ENCODE measurements around the gene LRRFIP2. TPM values are rescaled to one million over a fixed set of nuclear protein-coding genes. Genes with fewer than 3 reads are reported as not detected.

The LRRFIP2 gene
- total and polyA plus RNA-seq, 2 of the 8 experiments (the other 6 are each of a cell fraction or from before 2014, with no cell fraction given): 8.8 to 25.6 TPM

DNA sequence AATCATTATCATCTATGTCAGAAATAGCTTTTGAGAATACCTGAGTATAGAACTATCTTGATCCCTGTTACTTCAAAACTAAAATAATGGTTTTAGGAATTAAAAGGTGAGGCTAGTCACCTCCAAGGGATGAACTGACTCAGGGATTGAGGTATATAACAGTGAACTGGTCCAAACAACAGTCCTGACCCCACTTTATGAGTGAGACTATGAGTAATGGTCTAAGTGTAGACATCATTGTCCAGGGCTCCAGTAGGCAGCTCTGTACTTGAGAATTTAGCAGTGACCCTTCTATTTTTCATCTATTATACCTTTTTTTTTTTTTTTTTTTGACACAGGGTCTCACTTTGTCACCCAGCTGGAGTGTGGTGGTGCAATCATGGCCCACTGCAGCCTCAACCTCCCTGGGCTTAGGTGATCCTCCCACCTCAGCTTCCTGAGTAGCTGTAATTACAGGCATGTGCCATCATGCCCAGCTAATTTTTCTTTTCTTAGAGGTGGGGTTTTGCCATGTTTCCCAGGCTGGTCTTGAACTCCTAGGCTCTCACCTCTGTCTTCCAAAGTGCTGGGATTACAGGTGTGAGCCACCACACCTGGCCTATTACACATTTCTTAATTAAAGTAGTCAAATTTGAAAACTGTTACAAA, 144.7 kb downstream of the LRRFIP2 start:
- Histone ChIP-seq H2BK20ac (ENCODE audit: low read length) (no peak overlapping the region), H3K23ac (ENCODE audit: insufficient read length) (no peak overlapping the region), H3K23me2 (ENCODE audit: low read depth, low read length) (no peaks in the 10 kb centered on the region), H2AK5ac (ENCODE audit: low read depth, low read length) (no peak overlapping the region), H3K4me1 (replicated peaks in 1 of 4; ENCODE audit: control insufficient read depth in 3 of 4, insufficient read depth in 4 of 4, low read length in 3 of 4) (no peaks in the 10 kb centered on the region), H3K9me3 (ENCODE audit: insufficient read depth in 2 of 2, low read depth in 1 of 2, low read length in 1 of 2) (no peaks in the 10 kb centered on the region), H4K5ac (ENCODE audit: insufficient read length, low read depth, low read length) (no peak overlapping the region), H3K4me3 (ENCODE audit: extremely low read depth in 1 of 4, insufficient read depth in 2 of 4, low read depth in 3 of 4, low read length in 4 of 4) (no peak overlapping the region), H3K56ac (replicated peaks; ENCODE audit: insufficient read length, low read depth, low read length) (no peak overlapping the region), H3K27me3 (replicated peaks in 1 of 4; ENCODE audit: control insufficient read depth in 3 of 4, extremely low read depth in 1 of 4, insufficient read depth in 3 of 4, low read length in 3 of 4) (no peaks in the 10 kb centered on the region), H2BK15ac (ENCODE audit: low read length) (no peak overlapping the region), H3K14ac (ENCODE audit: insufficient read length) (no peak overlapping the region), H2BK5ac (ENCODE audit: low read depth, low read length) (no peak overlapping the region), H4K91ac (replicated peaks; ENCODE audit: insufficient read length, low read length) (no peak overlapping the region), H3K27ac (ENCODE audit: low read depth, low read length) (no peak overlapping the region), H3K4me2 (ENCODE audit: insufficient read depth in 1 of 2, low read depth in 2 of 2, low read length in 2 of 2) (no peak overlapping the region), H2AFZ (ENCODE audit: low read length) (no peak overlapping the region), H3K9ac (replicated peaks in 1 of 4; ENCODE audit: extremely low read depth in 1 of 4, low read depth in 3 of 4, low read length in 3 of 4) (no peak overlapping the region), H2BK120ac (replicated peaks; ENCODE audit: low read depth, low read length) (no peak overlapping the region), H2BK12ac (ENCODE audit: low read depth, low read length) (no peak overlapping the region), H4K8ac (ENCODE audit: extremely low read depth, insufficient read depth, low read length) (no peak overlapping the region), H3K79me2 (ENCODE audit: control insufficient read depth in 1 of 2, insufficient read depth in 2 of 2, low read length in 2 of 2) (no peaks in the 10 kb centered on the region), H3K4ac (replicated peaks; ENCODE audit: insufficient read length, low read depth, low read length) (no peak overlapping the region), H3K18ac (ENCODE audit: extremely low read depth, low read length) (no peak overlapping the region), H3K36me3 (ENCODE audit: control insufficient read depth in 2 of 4, insufficient read depth in 4 of 4, low read length in 3 of 4) (peaks cover 17 to 68% (median 39%) of the 10 kb centered on the region in 4 experiments; a peak in 7 of 8 replicates), H3K79me1 (ENCODE audit: low read depth, low read length) (peaks cover 6% of the 10 kb centered on the region; the same call in 1 of the 2 replicates), H4K20me1 (replicated peaks in 1 of 2; ENCODE audit: control insufficient read depth in 1 of 2, insufficient read depth in 2 of 2, low read length in 2 of 2) (no peaks in the 10 kb centered on the region)
- no peak for FAIRE-seq
- no peak for DNase-seq (ENCODE audit: low read depth in 1 of 2, low spot score in 2 of 2)
- ChIA-PET CTCF (ENCODE audit: partially characterized antibody) (interaction anchor here (0.6 to 0.9 kb wide), 3 partner anchors 74 to 1175 kb away, joined by 3 read pairs; no protein-coding TSS in a partner anchor), POLR2A (ENCODE audit: partially characterized antibody) (interaction anchor here (0.6 to 1.5 kb wide), 3 partner anchors 9 to 97 kb away, joined by 3 read pairs; no protein-coding TSS in a partner anchor)
- TF ChIP-seq RAD21 (IDR thresholded peaks at IDR 0.05 in 1 of 2, conservative IDR thresholded peaks at IDR 0.05 in 1 of 2; ENCODE audit: low read depth in 2 of 2, low read length in 2 of 2) (no peak), SP1 (IDR thresholded peaks at IDR 0.05; ENCODE audit: low read depth, low read length) (no peak), CEBPB (IDR thresholded peaks at IDR 0.05; ENCODE audit: low read depth, low read length) (no peak), TAF1 (IDR thresholded peaks at IDR 0.05; ENCODE audit: low read depth, low read length) (no peak), GTF2F1 (IDR thresholded peaks at IDR 0.05; ENCODE audit: borderline replicate concordance, low read depth, low read length) (no peak), HDAC2 (IDR thresholded peaks at IDR 0.05; ENCODE audit: borderline replicate concordance in 1 of 2, low read depth in 2 of 2, low read length in 2 of 2) (no peak), BCL11A (IDR thresholded peaks at IDR 0.05; ENCODE audit: low read depth in 2 of 2, low read length in 2 of 2) (no peak), POLR2AphosphoS5 (IDR thresholded peaks at IDR 0.05; ENCODE audit: low read depth, low read length) (no peak), NRF1 (IDR thresholded peaks at IDR 0.05; ENCODE audit: low read depth, low read length) (no peak)
- TF ChIP-seq, protein P1, sequence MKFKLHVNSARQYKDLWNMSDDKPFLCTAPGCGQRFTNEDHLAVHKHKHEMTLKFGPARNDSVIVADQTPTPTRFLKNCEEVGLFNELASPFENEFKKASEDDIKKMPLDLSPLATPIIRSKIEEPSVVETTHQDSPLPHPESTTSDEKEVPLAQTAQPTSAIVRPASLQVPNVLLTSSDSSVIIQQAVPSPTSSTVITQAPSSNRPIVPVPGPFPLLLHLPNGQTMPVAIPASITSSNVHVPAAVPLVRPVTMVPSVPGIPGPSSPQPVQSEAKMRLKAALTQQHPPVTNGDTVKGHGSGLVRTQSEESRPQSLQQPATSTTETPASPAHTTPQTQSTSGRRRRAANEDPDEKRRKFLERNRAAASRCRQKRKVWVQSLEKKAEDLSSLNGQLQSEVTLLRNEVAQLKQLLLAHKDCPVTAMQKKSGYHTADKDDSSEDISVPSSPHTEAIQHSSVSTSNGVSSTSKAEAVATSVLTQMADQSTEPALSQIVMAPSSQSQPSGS (IDR thresholded peaks at IDR 0.05; ENCODE audit: low read length): no peak
